IPS-11a (cell line): ENCODE measurements around the gene MUC13.
A peak's percentile ranks its signal among the peaks of the same experiment; 100 is the strongest.

ENCODE experiments used
- H3K4me3 ChIP-seq: one replicate; pipeline ENCODE4 v1.5.1; 2013; ENCODE audit warnings: low read depth, low read length, control low read depth

The MUC13 gene

DNA sequence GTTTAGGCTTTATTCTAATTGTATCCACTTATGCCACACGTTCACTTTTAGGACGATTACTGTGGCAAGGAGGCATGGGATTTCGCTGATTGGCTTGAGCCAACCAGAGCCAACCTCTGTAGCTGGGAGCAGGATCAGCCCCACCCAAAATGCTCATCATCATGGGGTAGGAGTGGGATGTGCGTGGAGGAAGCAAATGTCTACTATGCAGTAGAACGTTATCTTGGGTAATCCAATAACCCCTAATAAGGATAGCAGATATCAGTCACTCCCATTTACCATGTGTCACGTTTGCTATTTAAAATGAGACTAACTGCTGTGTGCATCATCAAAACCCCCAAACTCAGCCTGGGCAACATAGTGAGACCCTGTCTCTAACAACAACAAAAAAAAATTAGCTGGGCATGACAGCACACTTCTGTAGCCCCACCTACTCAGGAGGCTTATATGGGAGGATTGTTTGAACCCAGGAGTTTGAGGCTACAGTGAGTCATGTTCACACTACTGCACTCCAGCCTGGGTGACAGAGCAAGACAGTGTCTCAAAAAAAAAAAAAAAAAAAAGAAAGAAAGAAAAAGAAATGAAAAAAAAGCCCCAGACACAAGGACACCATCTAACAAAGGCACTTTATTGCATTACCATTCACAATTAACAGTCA lies 29.6 kb downstream of the MUC13 start:
- H3K4me3 ChIP-seq: no peak overlapping the region

DNA sequence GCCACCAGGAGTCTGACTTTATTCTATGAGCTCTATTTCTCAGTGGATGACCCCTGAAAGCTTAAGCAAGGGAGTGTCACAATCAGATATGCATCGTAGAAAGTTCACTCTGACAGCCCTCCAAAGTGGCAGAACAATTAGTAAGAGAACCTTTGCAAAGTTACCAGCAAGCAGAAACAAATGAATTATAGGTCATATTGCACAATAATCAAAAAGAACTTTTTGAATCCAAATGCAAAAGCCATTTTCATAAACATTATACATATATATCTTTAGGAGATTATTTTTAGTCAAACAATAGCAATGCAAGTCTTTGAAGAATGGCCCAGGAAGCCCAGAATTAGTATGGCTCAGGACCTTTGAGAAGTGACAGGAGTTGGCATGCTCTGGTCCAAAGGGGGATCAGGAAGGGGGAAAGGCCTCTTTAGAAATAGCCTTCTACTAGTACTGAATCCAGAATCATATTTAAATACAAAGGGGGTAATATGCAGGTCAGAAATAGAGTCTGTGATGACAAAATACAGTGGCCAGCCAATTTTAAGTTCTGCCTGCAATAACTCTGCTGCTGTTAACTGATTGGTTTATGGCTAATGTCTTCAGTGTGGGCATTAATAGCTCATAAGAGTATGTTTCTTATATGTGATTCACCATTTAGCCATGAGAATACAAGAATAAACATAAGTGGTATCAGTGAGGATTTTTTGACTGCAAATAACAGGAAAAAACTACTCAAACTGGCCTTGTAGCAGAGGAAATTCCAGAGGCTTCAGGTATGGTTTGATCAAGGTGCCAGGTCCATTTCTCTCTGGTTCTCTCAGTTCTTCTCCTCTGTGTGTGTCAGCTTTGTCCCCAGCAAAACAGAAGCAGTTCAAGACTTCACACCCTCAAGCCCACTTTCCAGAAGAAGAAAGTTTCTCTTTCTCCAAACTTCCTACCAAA lies 30.4 kb downstream of the MUC13 start:
- H3K4me3 ChIP-seq: no peak overlapping the region

- no peak overlapping the region for H3K4me3 ChIP-seq
Observed at GRCh38 chr3:124896824-124897526, 37.6 kb downstream of the MUC13 start.

- no peak overlapping the region for H3K4me3 ChIP-seq
Observed at GRCh38 chr3:124895756-124896155, 38.8 kb downstream of the MUC13 start.

- H3K4me3 ChIP-seq: no peak overlapping the region
Observed at GRCh38 chr3:124893526-124893925, 41.0 kb downstream of the MUC13 start.

GRCh38 chr3:124890573-124891190 lies 43.9 kb downstream of the MUC13 start:
- no peak overlapping the region for H3K4me3 ChIP-seq

- H3K4me3 ChIP-seq: no peak overlapping the region
Observed at GRCh38 chr3:124888482-124889441, 45.8 kb downstream of the MUC13 start.

DNA sequence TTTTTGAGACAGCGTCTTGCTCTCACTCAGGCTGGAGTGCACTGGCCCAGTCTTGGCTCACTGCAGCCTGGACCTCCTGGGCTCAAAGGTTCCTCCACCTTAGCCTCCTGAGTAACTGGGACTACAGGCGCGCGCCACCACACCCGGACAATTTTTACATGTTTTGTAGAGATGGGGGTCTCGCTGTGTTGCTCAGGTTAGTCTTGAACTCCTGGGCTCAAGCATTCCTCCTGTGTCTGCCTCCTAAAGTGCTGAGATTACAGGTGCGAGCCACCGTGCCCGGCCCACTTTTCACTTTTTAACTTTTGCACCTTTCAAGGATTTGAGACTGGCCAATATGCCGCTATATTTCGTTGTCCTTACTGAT lies 46.6 kb downstream of the MUC13 start:
- peak overlapping the region; percentile 56 for H3K4me3 ChIP-seq

DNA sequence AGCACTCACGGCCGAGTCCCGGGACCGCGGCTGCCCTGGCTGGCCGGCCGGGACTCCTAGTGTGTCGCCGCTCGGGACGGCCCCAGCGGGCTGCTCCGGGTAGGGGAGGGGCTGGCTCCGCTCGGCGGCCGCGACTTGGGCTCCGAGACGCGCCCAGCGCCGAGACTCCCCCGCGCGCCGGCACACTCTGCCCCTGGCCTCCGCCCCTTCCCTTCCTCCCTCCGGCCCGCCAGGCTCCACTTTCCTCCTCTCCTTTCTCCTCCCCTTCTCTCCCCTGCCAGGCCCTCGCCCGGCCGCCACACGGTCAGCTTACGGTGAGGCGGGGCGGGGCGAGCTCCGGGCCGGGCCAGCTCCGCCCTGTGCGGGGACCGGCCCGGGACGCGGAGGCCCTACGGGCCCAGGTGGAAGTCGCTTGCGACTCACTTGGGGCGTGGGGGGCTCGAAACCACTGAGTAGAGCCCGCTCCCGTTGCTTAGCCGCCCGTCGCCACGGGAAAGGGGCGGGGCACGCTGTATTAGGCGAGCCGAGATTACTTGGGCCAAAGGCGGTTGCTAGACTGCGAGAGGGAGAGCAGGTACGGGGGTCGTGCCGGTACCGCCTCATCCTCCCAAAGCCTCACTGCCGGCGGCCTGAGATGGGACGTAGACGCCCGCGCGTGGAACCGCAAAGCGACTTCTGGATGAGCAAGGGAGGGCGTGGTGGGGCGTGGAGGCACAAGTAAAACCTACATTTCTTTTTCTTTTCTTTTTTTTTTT lies 47.2 kb downstream of the MUC13 start, which contains the start of gene ITGB5:
ITGB5 (minus strand) TSS at position 189 of the 755 bp plus-strand sequence. CDS start 365 bp downstream, outside the sequence.
- peak within 1 kb of the TSS; percentile 72 for H3K4me3 ChIP-seq

GRCh38 chr3:124886168-124887056 lies 48.1 kb downstream of the MUC13 start:
- H3K4me3 ChIP-seq: peak overlapping the region; percentile 72

DNA sequence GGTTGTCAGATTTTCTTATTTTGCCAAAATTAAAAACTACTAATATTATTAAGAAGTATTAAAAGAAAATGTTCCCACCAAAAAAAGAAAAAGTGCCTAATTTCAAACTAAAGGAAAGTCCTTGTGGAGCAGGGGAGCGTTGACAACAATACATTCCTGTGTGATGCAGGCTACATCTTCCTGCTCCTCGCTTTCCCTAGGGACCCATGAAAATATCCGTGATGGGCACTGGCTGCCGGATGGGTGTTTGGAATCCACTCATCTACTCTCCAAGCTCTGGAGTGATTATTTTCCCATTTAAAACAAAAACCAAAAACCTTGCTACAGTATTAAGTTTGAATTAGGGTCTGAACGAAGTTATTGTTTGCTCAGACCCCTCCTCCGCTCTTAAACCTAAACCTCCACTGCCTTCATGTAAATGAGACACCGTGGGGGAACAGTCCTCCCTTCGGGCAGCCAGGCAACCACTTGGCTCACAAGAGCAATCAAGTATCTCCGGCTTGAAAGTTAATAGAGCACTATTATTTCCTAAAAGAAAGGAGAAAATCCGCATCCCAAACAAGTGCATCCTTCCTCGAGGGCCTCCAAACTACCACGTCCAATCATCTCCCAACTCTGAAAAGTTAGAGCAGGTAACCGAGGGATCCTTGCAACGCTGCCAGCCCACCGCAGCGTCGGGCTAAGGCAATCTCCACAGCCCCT lies 48.9 kb downstream of the MUC13 start:
- H3K4me3 ChIP-seq: peak overlapping the region; percentile 72

DNA sequence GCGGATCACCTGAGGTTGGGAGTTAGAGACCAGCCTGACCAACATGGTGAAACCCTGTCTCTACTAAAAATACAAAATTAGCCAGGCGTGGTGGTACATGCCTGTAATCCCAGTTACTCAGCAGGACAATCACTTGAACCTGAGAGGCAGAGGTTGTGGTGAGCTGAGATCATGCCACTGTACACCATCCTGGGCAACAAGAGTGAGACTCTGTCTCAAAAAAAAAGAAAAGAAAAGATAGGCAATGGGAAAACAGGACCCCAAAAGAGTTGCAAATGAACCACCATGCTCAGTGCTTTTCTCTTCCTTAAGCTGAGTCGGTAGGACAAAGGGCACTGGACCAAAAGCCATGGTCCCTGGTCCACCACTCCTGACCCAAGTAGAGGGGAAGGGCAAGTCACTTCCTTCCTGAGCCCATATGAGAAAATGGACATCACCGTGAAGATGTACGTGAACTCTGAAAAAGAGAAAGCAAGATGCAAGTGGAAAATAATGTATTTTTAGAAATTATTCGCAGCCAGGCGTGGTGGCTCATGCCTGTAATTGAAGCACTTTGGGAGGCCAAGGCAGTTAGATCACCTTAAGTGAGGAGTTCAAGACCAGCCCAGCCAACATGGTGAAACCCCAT lies 50.0 kb downstream of the MUC13 start:
- H3K4me3 ChIP-seq: no peak overlapping the region

- no peak overlapping the region for H3K4me3 ChIP-seq
Observed at GRCh38 chr3:124883766-124884473, 50.6 kb downstream of the MUC13 start.

DNA sequence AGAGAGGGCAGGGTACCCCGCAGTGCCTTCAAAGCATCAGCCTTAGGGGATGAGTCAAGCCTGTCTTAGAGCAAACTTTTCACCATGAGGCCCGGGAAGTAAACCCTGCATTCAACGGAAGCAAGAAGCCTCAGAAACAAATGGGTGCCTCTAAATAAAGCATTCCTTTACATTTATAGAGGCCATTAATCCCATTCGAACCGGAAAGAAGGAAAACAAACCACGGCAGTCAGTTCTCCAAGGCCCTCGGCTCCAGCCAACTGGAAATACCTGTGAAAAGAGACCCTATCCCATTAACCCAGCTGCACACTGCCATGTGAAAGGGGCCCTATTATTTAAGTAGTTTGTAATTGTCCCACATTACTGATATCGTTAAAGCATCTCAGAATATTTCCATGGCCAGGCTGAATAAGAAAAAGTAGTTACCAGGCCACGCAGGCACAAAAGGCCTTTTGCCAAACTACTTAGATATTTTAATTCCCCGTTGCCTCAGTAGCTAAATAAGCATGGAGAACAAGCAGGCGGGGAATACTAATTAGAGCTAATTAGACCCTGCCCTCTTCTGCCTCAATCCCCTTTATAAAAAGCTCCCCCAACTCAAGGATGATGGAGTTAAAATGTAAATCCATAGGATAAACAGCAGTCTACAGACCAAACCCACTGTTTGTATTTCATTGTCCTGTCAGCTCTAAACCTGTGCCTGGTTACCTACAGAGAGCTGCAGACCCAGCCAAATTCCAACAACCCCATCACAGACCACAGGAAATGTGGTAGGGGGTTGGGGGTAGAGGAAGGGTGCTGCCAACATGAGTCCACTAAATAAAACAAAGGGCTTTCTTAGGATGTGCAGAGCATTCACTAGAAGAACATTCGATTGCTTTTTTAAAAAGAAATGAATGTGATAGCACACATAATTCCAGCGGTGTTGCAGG lies 51.5 kb downstream of the MUC13 start:
- no peak overlapping the region for H3K4me3 ChIP-seq

DNA sequence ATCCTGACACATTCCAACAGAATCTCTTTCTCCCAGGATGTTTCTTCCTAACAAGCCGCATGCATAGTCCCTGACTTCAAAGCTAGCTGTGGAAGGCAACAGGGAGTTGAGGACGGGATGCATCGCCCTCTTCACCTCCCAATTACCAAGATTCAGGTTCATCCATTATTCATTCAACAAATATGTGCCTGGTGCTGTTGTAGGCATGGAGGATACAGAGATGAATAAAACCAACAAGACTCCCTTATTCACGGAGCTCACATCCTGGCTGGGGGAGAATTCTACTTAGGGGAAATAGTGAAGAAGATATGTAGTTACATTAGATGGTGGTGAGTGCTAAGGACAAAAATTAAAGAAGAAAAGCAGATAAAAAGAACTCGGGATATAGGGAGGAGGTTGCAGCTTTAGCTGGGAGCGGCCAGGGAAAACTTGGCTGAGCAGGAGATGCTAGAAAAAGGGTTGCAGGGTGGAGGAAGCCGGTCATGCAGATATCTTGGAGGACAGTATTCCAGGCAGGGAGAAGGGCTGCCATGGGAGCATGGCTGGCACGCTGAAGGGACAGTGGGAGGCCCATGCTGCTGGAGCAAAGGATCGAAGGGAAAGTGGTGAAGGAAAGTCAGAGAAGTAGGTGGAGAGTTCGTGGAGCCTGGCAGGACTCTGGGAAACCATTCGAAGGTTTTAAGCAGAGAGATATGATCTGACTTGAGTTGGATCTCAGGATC lies 52.4 kb downstream of the MUC13 start:
- H3K4me3 ChIP-seq: no peak overlapping the region
